GM19193 (cell line): ENCODE results near the gene MEIS3.

ENCODE experiments used
- POLR2A ChIP-seq: IDR thresholded peaks from 4 replicates; pipeline ENCODE4 v1.6.1; 2011; ENCODE audit not compliant: insufficient read depth, insufficient read length; ENCODE audit errors: extremely low read depth

MEIS3 gene

DNA sequence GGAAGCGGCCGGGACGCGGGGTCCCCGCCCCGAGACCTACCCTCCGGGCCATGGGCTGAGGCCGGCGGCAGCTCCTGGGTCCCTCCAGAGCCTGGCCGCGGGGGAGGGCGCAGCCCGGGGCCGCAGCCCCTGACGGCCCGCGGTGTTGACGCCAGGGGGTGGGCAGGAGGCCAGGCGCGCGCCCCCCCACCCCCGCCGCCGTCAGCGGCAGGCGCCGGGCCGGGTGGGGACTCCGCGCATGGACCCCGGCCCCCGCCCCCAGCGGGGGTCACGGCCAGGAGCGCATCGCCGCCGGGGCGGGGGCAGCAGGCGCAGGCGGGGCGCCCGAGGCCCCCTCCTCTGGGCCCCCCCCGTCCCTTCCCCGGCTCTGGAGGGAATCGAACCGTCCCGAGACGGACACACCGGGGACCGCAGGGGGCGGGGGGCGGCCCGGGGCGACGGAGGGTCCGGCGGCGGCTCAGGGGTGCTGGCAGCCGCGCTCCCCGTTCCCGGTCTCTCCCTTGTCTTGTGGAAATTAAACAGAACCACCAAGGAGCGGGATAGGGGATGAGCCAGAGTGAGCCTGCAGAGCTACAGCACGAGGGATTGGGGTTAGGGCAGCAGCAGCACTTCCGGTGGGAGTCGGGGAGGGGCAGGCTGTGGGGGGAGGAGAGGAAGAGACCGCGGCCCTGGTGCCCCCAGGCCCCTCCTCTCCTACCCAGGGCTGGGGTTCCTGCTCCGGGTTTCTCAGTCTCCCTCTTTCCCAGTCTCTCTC is at the start of gene MEIS3:
Gene MEIS3 (minus strand): TSS at position 498 of the 754 bp plus-strand sequence. CDS start 446 bp downstream, at position 52.
- TF ChIP-seq POLR2A = no peak

DNA sequence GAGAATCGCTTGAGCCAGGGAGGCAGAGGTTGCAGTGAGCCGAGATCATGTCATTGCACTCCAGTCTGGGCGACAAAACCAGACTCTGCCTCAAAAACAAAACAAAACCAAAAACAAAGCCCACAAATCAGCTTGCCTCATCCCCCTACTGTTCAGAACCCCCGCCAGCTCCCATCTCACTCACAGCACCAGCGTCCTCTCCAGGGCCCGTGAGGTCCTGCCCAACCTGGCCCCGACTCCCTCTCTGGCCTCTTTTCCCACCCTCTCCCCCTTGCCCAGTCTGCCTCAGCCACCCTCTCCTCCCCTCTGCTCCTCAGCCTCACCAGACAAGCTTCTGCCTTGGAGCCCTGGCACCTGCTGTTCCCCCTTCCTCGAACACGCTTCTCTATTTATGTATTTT is 48.6 kb upstream of the MEIS3 start:
- no peak for TF ChIP-seq POLR2A

DNA sequence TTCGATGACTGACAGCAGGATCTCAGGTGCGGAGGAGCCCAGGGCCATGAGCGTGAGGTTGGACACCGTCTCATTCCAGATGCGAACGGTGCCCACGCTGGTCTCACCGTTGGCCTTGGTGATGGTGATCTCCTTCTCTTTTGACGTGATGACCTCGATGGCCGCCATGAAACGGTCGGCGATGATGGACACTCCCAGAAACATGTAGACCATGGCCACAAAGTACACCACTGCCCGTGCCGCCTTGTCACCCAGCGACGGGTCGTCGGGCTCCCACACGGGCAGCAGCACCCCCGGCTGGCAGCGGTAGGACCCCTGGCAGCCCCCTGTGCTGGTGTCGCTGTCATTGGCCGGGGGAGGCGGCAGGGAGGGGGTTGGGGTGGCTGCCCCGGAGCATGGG is 46.6 kb upstream of the MEIS3 start:
- TF ChIP-seq POLR2A = no peak

- TF ChIP-seq POLR2A = no peak
Measured at GRCh38 chr19:47464675-47465419, 45.5 kb upstream of the MEIS3 start.

GRCh38 chr19:47461876-47462275 is 42.5 kb upstream of the MEIS3 start:
- TF ChIP-seq POLR2A = no peak

- no peak for TF ChIP-seq POLR2A
Measured at GRCh38 chr19:47459477-47459876, 40.1 kb upstream of the MEIS3 start.

DNA sequence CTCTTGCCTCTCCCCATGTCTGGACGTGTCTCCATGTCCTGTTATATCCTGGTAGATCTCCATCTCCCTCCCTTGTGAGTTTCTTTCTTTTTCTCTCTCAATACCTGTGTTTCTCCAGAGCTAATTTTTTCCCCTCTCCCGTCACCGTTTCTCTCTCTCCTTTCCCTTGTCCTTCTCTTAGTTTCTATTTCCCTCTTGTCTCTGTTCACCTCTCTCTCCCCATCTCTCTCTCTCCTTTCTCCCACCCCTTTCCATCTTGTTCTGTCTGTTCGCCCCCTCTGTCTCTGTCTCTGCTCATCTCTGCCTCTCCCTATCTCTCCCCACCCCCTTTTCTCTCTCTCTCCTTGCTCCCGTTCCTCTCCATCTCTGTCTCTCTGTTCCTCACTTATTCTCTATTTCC is 39.3 kb upstream of the MEIS3 start:
- no peak for TF ChIP-seq POLR2A

GRCh38 chr19:47456721-47457474 is 37.6 kb upstream of the MEIS3 start:
- no peak for TF ChIP-seq POLR2A

DNA sequence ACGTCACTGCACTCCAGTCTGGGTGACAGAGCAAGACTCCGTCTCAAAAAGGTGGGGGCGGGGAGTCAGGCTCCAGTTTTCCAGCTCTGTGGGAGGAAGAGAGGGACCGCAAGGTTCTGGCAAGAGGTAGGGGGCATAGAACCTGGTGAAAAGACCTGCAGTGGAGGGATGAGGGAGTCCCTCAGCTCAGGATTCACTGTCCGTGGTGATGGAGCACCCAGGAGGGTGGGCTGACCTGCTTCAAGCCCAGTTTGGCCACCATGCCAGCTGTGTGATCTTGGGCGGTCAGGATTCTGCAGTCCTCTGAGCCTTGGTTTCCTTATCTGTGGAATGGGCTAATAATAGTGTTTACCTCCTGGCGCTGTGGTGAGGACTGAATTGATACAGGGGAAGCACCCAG is 31.2 kb upstream of the MEIS3 start:
- no peak for TF ChIP-seq POLR2A

GRCh38 chr19:47448360-47448727 is 29.0 kb upstream of the MEIS3 start:
- no peak for TF ChIP-seq POLR2A

GRCh38 chr19:47447470-47448359 is 28.4 kb upstream of the MEIS3 start:
- TF ChIP-seq POLR2A = no peak

- no peak for TF ChIP-seq POLR2A
Measured at GRCh38 chr19:47446534-47447469, 27.5 kb upstream of the MEIS3 start.

- TF ChIP-seq POLR2A = no peak
Measured at GRCh38 chr19:47445937-47446402, 26.6 kb upstream of the MEIS3 start.
